GM21390 (cell line): ENCODE data around the gene RGL4.
"Not testable (repeated sequence)": the region's sequence is repeated elsewhere in the genome, so short reads cannot be mapped to it uniquely, and the experiment has no call there.

Experiments used
- ATAC-seq: cut with Tn5 transposase; IDR thresholded peaks from one replicate; pipeline ENCODE4 v1.9.1; 2021; ENCODE audit not compliant: unreplicated experiment

Gene RGL4

DNA sequence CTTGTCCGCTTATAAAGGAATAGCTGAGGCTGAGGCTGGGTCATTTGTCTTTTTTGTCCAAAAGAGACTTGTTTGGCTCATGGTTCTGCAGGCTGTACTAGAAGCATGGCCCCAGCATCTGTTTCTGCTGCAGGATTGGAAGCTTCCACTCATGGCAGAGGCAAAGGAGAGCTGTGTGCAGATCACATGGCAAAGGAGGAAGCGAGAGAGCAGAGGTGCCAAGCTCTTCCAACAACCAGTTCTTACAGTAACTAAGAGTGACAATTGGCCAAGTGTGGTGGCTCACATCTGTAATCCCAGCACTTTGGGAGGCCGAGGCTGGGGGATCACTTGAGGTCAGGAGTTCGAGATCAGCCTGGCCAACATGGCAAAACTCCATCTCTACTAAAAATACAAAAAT lies 37.3 kb downstream of the RGL4 start:
- ATAC-seq = not testable (repeated sequence)

DNA sequence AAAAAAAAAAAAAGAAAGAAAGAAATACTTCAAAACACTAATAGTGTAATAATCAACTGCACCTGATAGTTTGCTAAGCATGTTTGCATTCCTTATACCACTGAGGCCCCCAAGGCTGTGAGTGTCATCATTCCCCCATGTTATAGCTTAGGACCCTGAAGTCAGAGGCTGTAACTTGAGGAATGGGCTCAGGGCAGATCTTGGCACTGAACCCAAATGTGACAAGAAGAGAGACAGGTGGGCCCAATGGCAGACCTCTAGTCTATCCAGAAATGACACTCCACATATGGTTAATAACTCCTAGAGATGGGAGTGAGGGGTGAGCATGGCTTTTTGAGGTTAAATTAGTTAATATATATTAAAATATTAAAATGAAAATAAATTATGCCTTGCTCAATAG lies 46.9 kb downstream of the RGL4 start:
- no peak for ATAC-seq

DNA sequence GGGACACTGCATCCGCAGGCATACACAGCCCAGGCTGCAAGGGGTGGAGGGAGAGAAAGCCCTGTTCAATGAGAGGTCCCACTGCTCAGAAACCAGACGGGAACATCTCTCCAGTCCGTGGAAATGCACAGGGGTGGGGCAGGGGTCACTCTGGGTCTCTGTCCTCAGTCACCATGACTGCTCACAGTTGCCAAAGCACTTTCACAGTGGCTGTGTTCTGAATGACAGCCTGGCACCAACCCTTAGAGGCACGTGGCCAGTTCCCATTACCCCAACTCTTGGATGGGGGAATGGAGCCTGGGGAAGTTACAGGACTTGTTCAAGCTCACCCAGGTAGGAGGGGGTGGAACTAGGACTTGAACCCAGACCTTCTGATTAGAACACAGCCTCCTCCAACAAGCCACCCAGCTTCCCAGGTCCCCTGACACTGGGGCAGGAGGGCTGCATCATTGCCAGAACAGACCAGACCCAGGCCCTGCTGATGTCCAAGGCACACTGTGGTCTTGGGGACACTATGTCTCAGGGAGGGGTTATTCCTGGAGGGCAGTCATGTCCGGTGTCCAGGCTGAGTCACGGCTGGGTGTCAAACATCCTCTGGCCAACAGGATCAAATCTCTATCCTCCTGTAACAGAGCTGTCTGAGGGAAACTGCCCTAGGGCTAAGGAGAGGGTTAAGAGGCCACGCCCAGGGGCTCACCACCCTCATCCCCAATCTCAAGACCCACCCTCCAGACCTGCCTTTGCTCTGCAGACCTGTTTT lies 51.9 kb downstream of the RGL4 start:
- ATAC-seq = no peak

GRCh38 chr22:23743303-23743705 lies 52.5 kb downstream of the RGL4 start:
- ATAC-seq = no peak

DNA sequence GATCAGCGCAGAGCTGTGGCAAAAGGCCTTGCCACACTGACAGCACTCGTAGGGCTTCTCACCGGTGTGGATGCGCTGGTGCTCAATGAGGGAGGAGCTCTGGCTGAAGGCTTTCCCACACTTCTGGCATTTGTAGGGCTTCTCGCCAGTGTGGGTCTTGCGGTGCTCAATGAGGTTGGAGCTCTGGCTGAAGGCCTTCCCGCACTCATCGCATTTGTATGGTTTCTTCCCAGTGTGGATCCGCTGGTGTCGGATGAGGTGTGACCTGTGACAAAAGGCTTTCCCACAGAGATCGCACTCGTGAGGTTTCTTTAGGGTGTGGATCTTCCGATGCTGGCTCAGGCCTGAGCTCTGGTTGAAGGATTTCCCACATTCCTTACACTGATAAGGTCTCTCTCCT lies 53.2 kb downstream of the RGL4 start:
- ATAC-seq = no peak

DNA sequence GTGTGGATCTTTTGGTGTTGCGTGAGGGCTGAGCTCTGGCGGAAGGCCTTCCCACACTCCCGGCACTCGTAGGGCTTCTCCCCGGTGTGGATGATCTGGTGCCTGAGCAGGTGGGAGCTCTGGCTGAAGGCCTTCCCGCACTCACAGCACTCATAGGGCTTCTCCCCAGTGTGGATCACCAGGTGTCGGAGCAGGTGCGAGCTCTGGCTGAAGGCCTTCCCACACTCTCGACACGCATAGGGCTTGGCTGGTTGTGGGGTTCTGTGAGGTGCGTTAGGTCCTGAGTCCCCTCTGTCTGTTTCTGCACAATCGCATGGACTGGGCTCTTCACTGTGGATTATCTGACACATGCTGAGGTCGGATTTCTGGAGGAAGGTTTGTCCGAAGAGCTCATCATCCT lies 53.7 kb downstream of the RGL4 start:
- ATAC-seq = no peak

DNA sequence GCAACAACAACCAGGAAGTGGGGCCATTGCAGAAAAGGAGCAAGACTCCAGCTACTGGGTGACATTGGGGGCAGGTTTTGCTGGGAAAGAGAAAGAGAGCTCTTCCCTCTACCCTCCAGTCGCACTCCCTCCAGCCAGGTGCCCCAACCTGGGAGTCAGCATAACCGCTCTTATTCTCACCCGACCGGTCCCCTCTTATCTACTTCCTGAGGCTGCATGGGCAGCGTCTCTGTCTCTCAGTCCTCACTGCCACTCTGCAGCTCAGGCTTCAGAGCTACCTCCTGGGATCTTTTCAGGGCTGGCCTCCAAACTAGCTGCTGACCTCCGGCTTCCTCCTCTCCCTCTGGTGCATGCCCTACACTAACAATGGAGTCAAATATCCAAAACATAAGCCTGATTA lies 55.0 kb downstream of the RGL4 start:
- ATAC-seq = no peak
